Measurements from ENCODE around the gene APH1B.

The APH1B gene

DNA sequence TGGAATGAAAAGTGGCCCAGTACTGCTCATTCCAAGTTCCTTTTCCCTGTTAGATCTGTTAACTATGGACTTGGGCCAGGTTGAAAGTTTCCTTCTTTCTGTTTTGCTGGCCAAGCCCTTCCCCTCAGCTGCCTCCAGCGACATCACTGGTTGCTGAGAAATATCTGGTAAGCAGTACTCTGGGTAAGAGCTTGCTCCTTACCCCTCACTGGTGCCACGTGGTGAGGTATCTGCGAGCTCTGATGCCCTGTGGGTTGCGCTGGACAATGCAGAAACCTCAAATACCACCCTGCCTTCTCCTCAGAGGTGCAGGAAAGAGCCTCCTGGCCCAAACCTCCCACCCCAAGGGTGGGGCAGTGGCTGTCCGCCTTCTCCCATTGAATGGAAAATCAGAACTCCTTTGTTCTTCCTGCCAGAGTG is 42.9 kb upstream of the APH1B start:
- TF ChIP-seq, protein P1, sequence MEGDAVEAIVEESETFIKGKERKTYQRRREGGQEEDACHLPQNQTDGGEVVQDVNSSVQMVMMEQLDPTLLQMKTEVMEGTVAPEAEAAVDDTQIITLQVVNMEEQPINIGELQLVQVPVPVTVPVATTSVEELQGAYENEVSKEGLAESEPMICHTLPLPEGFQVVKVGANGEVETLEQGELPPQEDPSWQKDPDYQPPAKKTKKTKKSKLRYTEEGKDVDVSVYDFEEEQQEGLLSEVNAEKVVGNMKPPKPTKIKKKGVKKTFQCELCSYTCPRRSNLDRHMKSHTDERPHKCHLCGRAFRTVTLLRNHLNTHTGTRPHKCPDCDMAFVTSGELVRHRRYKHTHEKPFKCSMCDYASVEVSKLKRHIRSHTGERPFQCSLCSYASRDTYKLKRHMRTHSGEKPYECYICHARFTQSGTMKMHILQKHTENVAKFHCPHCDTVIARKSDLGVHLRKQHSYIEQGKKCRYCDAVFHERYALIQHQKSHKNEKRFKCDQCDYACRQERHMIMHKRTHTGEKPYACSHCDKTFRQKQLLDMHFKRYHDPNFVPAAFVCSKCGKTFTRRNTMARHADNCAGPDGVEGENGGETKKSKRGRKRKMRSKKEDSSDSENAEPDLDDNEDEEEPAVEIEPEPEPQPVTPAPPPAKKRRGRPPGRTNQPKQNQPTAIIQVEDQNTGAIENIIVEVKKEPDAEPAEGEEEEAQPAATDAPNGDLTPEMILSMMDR (IDR thresholded peaks at IDR 0.05): no peak

DNA sequence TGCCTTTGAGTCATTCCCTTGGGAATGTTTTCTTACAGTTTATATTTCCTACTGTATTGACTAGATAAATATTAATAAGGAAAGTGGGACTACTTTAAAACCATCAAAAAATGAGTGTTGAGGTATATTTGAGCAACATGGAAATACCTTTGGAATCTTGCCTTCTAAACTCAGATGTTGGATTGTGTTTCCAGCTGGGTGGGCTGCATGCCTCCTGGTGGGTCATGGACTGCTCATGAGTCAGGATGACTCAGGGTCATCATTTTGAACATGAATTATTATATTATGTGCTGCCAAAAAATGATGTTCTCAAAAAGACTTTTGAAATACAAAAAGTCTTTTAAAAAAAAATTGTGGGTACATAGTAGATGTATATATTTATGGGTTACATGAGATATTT is 41.1 kb upstream of the APH1B start:
- TF ChIP-seq, protein P1 (IDR thresholded peaks at IDR 0.05): no peak

DNA sequence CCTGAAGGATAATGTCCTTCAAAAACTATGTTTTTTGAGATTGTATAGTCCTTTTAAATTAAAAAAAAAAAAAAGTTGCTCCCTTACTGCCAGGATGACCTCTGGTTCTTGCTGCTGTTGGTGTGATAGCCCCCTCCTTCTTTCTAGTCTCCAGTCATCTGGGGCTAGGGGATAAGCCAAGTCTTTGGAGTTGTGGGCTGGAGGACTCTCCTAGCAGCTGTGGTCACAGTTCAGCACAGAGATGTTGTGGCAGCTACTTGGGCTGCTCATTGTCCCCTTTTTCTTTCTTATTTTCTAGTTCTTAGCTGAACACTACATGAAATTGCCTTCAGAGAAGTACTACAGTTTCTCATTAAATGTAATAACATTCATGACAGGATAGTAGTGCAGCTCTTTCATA is 39.2 kb upstream of the APH1B start:
- TF ChIP-seq, protein P1 (IDR thresholded peaks at IDR 0.05): no peak

DNA sequence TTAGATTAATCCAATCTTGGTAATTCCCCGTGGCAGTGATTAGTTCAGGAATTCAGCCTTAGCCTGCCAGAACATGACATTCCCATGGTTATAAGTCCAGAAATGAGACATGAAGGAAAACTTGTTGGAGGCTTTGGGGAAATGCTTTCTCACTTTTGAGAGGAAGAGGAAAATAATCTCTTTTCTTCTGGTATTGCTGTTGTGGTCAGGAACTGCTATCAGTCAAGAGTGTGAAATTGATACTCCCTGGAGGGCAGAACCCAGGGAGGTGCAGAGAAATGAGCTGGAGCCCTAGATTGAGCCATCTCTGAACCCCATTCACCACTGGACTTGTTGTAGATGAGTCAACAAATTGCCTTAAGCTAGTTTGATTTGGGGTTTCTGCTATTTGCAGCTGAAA is 38.6 kb upstream of the APH1B start:
- TF ChIP-seq, protein P1 (IDR thresholded peaks at IDR 0.05): no peak

DNA sequence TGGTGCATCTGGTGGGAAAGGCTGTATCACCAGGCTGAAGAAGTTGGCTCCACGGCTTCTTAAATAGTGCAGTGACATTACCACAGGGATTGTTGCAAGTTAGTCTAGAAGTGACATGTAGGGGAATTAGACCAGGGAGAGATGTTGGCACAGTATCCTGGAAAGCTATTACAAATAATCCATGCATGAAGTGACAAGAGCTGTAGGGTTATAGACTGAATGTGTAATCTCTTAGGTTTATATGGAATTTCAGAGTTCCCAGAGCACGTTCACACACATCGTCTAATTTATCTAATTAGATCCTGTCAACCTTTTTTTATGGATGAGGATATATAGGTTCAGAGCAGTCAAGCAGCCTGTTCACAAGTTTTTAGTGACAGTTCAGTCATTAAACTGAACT is 37.3 kb upstream of the APH1B start:
- TF ChIP-seq, protein P1 (IDR thresholded peaks at IDR 0.05): no peak

DNA sequence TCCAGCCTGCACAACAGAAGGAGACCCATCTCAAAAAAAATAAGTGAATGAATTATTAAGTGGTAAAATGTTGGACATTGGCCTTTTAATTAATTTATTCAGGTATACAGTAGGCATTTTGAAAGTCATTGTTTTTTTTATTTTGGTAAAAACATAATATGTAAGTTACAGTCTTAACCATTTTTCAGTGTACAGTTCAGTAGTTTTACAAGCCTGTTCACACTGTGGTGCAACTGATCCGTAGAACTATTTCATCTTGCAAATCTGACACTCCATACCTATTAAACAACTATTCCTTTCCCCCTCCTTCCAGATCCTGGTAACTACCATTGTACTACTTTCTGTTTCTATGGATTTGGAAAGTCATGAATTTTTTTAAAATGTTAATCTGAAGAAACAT is 36.1 kb upstream of the APH1B start:
- TF ChIP-seq, protein P1 (IDR thresholded peaks at IDR 0.05): no peak

DNA sequence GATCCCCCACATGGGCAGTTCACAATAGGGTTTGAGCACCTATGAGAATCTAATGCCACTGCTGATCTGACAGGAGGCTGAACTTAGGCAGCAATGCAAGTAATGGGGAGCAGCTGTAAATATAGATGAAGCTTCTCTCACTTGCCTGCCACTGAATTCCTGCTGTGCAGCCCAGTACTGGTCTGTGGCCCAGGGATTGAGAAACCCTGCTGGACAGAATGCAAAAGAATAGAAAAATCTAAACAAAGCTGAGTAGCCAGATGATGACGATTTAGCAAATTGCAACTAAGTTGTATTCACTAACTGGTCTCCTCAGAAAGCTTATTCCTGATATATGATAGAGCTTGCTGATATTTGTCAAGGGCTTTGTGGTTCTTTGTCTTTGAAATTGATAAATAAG is 34.3 kb upstream of the APH1B start:
- TF ChIP-seq, protein P1 (IDR thresholded peaks at IDR 0.05): no peak

DNA sequence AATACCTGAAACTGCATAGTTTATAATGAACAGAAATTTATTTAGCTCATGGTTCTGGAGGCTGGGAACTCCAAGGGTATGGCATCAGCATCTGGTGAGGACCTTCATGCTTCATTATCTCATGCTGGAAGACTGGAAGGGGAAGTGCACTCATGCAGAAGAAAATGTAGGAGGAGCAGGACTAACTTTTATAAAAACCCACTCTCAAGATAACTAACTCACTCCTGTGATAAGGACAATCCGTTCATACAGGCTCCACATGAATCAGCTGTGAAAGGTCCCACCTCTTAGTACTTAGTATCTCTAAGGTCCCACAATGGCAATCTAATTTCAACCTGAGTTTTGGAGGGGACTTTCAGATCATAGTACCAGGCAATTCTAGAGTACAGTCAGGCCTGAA is 33.6 kb upstream of the APH1B start:
- TF ChIP-seq, protein P1 (IDR thresholded peaks at IDR 0.05): no peak
